GM21528 (cell line): ENCODE data around the gene CDK5RAP2.
"Not testable (repeated sequence)": the region's sequence is repeated elsewhere in the genome, so short reads cannot be mapped to it uniquely, and the experiment has no call there.

Experiments
- ATAC-seq: cut with Tn5 transposase; IDR thresholded peaks from one replicate; pipeline ENCODE4 v1.9.1; 2021; ENCODE audit warnings: mild to moderate bottlenecking, moderate library complexity; ENCODE audit not compliant: unreplicated experiment, low FRiP score

The CDK5RAP2 gene

GRCh38 chr9:120478208-120478607 lies 101.8 kb downstream of the CDK5RAP2 start:
- ATAC-seq = no peak

- peak; percentile 62 for ATAC-seq
Observed at GRCh38 chr9:120477534-120478001, 102.4 kb downstream of the CDK5RAP2 start.

- no peak for ATAC-seq
Observed at GRCh38 chr9:120475341-120475740, 104.6 kb downstream of the CDK5RAP2 start.

DNA sequence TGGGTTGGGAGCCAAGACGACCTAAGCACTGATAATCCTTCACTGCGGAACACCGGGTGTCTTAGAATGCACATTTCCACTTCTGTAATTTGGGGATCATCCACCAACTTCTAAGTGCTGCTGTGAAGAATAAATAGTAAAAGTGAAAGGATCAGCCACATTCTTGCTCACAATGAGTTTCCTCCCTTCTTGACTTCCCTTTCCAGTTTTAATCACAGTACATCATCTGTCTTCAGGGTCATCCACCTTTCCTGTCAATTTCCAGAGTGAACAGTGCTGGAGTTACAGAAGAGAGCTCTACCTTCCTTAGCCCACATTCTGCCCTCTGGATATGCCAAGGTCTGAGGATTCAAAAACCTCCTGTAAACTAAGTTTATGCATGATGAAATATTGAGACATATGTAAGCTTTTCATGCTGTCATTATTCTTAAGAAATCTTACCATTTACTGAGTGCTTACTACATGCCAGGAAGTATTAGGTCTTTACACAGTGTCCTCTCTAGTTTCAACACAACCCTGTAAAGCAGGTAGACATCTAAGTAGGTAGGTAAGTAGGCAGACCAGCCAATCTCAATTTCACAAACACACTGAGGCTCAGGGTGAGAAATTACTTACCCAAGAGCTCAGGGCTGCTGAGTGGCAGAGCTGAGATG lies 105.2 kb downstream of the CDK5RAP2 start:
- no peak for ATAC-seq

GRCh38 chr9:120473608-120474007 lies 106.4 kb downstream of the CDK5RAP2 start:
- ATAC-seq = no peak

GRCh38 chr9:120465685-120466407 lies 114.1 kb downstream of the CDK5RAP2 start:
- ATAC-seq = no peak

GRCh38 chr9:120464887-120465421 lies 115.0 kb downstream of the CDK5RAP2 start:
- ATAC-seq = no peak

GRCh38 chr9:120464176-120464886 lies 115.6 kb downstream of the CDK5RAP2 start:
- ATAC-seq = no peak

- ATAC-seq = no peak
Observed at GRCh38 chr9:120463765-120464164, 116.2 kb downstream of the CDK5RAP2 start.

GRCh38 chr9:120461677-120462076 lies 118.3 kb downstream of the CDK5RAP2 start:
- not testable (repeated sequence) for ATAC-seq

DNA sequence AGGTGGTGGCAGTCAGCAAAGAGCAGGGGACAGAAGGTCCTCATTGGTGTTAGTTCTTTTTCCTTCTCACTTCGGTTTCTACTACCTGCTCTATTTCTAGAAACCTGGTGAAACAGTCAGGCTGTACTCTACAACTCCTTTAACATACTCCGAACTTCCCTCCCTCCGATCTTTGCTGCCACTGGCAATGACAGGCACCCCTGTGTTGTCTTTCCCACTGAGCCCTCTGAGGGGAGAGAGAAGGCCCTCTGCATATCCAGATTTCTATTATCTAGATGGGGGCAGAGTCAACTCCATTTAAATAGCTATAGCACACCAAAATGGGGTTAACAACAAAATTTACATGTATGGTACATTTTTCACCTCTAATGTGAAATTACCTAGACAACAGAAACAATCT lies 123.7 kb downstream of the CDK5RAP2 start:
- no peak for ATAC-seq

DNA sequence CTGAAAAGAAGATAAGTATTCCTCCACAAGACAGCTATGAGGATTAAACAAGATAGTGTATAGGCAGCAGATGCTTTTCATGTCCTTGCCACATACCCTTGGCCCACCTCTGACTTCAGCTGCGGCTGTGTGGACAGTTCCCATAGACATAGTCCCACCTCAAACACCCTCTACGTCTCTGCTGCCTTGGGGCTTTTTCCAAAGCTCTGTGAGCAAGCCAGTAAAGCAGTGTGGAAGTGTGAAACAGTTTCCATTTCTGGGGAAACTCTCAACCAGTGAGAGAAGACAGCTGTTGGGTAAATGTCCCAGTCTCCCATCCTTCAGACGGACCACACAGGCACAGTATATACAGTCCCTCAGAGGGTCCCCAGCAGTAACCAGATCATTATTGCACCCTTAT lies 125.5 kb downstream of the CDK5RAP2 start:
- no peak for ATAC-seq

- no peak for ATAC-seq
Observed at GRCh38 chr9:120453792-120454191, 126.2 kb downstream of the CDK5RAP2 start.

GRCh38 chr9:120452631-120453030 lies 127.3 kb downstream of the CDK5RAP2 start:
- ATAC-seq = no peak

GRCh38 chr9:120450916-120451315 lies 129.1 kb downstream of the CDK5RAP2 start:
- no peak for ATAC-seq

- ATAC-seq = no peak
Observed at GRCh38 chr9:120449566-120449965, 130.4 kb downstream of the CDK5RAP2 start.

DNA sequence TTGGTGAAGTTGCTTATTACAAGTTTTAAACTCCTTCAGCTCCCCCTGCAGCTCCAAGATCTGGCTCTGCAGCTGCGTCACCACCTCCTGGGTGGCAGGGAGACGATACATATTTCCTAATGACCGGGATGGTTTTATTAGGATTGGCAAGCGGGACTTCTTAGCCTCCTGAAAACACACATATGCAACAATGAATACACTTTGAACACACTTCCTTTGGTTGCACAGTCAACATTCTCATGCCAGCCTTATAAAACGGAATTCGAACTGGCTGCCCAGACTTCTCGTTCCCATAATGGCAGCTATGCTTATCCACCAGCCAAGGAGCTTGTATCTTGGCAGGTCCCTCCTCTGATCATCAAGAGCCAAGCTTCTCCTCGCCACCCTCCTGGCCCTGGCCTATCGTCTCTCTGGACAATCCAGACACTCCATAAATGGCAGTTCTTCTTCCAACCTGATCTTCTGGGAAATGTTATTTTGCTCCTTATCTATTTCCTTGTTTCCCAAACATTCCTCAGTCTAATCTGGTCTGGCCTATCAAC lies 131.9 kb downstream of the CDK5RAP2 start:
- no peak for ATAC-seq

DNA sequence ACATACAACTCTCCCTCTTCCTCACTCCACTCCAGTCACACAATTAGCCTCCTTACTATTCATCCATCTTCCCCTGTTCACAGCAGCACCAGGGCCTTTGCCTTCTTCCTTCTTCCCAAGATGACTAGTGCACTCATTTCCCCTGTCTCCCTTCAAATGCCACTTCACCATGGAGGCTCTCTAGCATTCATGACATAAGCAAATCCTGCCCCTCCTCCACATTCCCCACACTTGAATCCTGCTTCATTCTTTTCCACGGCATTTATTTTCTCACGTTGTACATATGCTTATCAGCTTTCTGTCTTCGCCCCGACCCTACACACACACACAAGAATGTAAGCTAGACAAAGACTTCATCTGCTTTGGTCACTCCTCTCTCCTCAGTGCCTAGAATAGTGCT lies 133.3 kb downstream of the CDK5RAP2 start:
- ATAC-seq = no peak

DNA sequence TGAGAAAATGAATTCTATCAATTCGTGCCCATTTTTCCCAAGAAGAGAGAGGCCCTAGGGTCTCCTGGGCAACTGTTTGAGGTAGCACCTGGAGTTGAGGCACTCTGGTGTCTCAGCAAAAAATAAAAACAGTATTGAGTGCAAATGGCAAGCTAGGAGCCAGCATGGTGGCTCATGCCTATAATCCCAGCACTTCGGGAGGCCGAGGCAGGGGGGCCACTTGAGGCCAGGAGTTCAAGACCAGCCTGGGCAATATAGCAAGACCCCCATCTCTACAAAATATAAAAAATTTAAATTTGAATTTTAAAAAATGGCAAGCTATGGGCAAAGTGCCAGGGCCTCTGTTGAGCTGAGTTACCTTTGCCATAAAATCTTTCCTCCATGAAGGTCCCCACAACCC lies 136.0 kb downstream of the CDK5RAP2 start:
- ATAC-seq = no peak

DNA sequence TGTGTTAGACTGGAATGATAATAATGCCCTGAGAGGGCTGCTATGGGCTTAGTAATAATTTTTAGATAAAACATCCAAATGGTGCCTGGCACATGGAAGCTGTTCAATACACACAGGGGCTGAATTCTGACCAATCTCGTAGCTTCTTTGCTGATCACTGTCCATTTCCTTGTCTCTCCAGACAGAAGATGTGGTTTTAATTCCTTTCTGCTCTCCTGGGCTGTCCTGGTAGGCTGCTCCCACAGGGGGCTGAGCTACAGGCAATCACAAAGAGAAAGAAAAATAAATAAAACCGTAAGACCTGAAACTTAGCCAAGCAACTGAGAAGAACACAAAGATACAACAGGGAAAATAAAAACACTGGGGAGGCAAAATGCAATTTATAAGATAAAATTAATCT lies 136.5 kb downstream of the CDK5RAP2 start:
- no peak for ATAC-seq
